ENCODE measurements around the gene PLP2.

PLP2 gene

GRCh38 chrX:49209434-49210251 lies 37.9 kb downstream of the PLP2 start:
- DNase-seq (ENCODE audit: low read depth in 3 of 3): no peak

- no peak for DNase-seq (ENCODE audit: low read depth in 3 of 3)
Measured at GRCh38 chrX:49210406-49210805, 38.7 kb downstream of the PLP2 start.

GRCh38 chrX:49211074-49211473 lies 39.4 kb downstream of the PLP2 start:
- no peak for DNase-seq (ENCODE audit: low read depth in 3 of 3)

- DNase-seq (ENCODE audit: low read depth in 3 of 3): no peak
Measured at GRCh38 chrX:49212209-49212608, 40.5 kb downstream of the PLP2 start.

- DNase-seq (ENCODE audit: low read depth in 3 of 3): no peak
Measured at GRCh38 chrX:49212861-49213260, 41.2 kb downstream of the PLP2 start.

- DNase-seq (ENCODE audit: low read depth in 3 of 3): no peak
Measured at GRCh38 chrX:49214416-49214815, 42.7 kb downstream of the PLP2 start.

GRCh38 chrX:49214996-49215526 lies 43.4 kb downstream of the PLP2 start:
- no peak for DNase-seq (ENCODE audit: low read depth in 3 of 3)

- DNase-seq (ENCODE audit: low read depth in 3 of 3): no peak
Measured at GRCh38 chrX:49220100-49220499, 48.4 kb downstream of the PLP2 start.

GRCh38 chrX:49221868-49222267 lies 50.2 kb downstream of the PLP2 start:
- no peak for DNase-seq (ENCODE audit: low read depth in 3 of 3)
